NOMO-1 treated with dmso at 0.1 percent for 144 hours (cell line): ENCODE data around the gene GSG1L.

Source experiments
- DNase-seq: peaks from one replicate; lab custom pipeline; 2025; ENCODE audit not compliant: unreplicated experiment; lab: John Stamatoyannopoulos, UW

GSG1L gene

DNA sequence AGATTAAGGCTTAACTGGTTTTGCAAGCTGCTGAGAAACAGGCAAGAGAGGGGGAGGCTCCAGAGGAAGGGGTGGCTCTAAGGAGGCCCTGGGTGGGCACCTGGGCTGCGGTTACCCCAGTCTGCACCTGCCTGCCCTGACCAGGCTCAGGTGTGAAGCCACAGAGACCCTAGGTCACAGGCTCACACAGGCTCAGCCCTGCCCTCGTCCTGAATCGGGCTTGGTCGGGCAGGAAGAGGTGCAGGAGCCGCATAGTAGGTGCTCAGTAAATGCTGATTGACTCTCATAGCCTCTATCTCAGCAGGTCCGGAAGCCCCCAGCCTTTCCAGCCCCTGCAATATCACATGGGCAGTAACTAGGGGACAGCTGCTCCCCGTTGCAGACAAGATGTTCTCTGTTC lies 203.4 kb downstream of the GSG1L start:
- DNase-seq: no peak

GRCh38 chr16:27859020-27859419 lies 204.5 kb downstream of the GSG1L start:
- no peak for DNase-seq

DNA sequence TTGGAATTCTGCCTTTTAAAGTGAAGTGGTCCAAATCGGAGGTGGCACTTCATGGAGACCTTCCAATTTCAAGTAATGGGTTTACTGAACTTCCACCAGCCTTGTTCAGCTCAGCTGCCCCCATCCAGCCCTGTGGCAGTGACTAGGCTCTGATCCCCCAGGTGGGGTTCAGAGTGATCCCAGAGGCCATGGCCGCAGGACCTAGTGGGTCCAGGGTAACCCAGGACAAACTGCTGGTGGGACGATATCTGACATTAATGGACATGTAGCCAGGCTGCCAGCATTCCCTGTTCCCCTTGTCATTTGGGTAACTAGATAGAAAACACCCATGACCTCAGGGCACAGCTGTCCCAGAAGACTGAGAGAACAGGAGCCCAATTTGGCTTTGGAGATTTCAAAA lies 209.9 kb downstream of the GSG1L start:
- no peak for DNase-seq

GRCh38 chr16:27853101-27853500 lies 210.4 kb downstream of the GSG1L start:
- DNase-seq: no peak

DNA sequence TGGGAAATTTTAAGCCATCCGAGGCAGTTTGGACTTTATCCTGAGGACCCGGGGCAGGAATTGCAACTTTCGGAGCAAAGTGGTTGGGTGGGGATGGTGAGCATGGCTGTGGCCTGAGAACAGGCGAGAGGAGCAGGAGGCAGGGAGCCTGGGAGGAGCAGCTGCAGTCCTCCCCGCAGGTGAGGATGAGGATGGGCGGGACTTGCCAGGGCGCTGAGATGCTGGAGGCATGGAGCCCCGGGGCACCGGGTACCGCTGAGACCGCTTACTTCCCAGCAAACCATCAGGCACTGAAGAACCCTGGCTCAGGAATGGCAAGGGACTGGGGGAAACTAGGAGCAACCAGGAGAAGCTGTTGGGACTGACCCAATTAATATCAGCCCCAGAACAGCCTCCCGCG lies 210.8 kb downstream of the GSG1L start:
- DNase-seq: no peak

- DNase-seq: no peak
Observed at GRCh38 chr16:27852116-27852515, 211.4 kb downstream of the GSG1L start.

DNA sequence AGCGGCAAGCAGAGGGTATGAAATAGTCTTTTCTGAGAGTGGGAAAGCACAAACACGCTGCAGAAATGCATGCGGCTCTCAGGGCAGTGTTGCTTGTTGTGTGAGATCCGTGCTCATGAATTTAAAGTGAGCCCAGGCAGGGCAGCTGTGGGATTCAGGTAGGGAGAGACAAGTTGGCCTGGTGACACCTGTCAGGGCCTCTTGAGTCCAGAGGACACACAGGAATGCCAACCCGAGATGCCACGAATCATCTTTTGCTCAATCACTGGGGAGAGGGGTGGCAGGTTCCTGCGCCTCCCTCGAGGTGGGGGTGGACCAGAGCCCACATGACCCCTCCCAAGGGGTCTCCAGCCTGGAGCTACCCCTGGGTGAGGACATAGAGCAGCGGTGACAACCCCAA lies 211.9 kb downstream of the GSG1L start:
- no peak for DNase-seq

DNA sequence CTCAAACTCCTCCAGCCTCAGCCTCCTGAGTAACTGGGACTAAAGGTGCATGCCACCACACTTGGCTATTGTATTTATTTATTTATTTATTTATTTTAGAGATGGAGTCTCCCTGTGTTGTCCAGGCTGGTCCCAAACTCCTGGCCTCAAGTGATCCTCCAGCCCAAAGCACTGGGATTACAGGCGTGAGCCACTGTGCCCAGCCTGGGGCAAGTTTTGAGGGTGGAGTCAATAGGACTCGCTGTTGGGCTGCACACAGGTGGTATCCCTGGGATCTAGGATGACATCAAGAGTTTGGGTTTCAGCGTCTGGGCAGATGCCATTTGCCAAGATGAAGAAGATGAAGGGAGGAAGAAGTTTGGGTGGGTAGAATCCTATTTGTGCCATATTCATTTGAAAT lies 213.9 kb downstream of the GSG1L start:
- DNase-seq: no peak

GRCh38 chr16:27847030-27847550 lies 216.4 kb downstream of the GSG1L start:
- DNase-seq: no peak

DNA sequence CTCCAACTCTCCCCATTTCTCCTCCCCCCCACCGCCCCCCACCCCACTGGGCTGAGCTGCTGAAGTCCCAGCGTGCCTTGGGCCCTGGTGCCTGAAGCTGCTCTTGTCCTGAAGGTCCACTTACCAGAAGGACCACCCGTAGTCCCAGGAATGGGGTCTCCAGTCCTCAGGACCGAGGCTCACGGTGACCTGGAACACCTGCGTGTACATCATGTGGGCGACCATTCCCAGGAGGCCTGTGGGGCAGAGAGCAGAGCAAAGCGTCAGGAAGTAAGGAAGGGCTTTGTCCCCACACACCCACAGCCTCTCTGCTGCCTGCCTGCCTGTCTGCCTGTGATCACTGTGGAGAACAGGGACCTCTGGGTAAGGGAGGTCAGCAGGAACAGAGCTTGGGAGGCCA lies 218.7 kb downstream of the GSG1L start:
- no peak for DNase-seq

DNA sequence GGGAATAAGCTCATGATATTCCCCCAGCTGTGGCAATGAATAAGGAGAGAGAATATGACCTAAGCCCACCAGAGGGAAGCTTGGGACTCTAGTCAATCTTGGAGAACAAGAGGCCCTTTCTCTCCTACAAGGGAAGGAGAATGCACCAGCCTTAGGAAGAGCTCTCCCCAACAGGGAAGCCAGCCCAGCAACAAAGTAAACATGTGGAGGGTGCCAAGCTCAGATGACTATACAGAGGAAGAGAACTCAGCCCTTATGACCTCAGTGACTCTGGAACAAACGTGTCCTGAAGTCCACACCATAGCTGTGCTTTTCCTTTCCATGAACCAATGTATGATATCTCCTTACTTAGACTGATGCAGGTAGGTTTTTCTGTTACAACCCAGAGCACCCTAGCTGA lies 219.7 kb downstream of the GSG1L start:
- no peak for DNase-seq

DNA sequence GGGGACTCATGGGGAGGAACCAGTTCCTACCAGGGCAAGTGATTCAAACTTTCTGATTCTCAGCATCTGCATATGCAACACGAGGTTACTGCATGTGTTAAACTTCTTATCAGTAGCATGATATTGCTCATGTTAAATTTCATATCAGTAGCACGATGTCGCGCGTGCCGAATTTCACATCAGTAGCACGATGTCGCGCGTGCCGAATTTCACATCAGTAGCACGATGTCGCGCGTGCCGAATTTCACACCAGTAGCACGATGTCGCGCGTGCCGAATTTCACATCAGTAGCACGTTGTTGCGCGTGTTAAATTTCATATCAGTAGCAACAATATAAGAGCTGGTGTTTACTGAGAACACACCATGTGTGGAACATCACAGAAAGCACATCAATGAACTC lies 221.6 kb downstream of the GSG1L start:
- no peak for DNase-seq

DNA sequence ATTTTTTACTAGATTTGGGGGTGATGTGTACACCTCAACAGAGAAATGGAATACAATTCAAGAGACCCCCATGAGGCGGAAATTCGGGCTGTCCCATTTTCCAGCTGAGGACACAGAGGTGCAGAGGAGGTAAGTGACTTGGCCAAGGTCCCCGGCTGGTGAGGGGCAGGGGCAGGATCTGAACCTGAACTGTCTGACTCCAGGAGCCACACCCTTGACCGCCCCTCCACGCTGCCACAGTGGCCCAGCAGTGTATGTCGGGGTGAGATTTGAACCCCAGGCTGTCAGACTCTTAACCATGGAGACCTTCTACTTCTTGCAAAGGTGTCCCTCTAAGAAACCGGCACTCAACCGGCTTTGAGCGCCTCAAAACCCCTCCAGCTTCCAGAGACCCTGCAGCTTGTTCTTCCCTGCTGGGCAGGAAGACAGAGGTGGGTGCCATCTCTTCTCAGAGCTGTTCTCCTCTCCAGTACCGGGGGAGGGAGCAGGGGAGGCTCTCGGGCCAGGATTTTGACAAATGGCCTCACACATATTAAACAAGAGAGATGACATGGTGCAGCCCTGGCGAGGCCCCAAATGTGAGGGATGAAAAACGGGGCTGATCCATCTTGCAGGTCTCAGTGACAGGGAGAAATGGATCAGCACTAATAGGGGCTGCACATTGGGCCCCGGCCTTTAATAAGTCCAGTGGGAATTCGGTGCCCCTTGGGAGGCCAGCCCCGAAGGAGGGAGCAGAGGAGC lies 222.3 kb downstream of the GSG1L start:
- no peak for DNase-seq

DNA sequence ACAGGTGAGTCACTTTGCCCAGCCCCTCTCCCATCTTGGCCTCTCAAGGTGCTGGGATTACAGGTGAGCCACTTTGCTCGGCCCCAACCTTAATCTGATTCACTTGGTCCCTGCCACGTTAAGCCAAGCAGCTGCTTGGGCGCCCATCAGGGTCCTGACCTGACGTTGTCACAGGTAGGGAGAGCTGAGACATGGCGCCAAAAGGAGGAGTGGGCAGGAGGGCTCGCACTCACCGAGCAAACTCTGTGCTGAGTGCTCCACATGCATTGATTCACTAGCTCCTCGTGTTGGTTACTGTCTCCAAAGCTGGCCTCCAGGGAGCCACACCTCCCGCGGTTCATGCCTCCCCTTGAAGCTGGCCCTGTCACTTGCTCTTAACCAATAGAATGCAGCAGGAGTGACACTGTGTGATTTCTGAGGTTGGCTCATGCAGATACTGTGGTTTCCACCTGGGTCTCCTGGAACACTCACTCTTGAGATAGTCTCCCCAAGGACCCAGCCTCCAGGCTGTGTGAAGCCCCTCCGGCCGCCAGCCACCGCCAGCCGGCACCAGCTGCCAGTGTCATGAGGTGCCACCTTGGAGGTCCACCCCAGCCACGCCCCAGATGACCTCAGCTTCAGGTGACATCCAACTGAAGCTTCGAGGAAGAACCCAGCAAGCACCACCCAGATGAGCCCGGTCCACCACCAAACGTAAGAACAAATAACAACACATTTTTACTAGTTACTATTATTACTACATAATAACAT lies 223.0 kb downstream of the GSG1L start:
- DNase-seq: no peak

- no peak for DNase-seq
Observed at GRCh38 chr16:27839419-27839818, 224.1 kb downstream of the GSG1L start.

GRCh38 chr16:27838536-27839175 lies 224.9 kb downstream of the GSG1L start:
- DNase-seq: no peak

DNA sequence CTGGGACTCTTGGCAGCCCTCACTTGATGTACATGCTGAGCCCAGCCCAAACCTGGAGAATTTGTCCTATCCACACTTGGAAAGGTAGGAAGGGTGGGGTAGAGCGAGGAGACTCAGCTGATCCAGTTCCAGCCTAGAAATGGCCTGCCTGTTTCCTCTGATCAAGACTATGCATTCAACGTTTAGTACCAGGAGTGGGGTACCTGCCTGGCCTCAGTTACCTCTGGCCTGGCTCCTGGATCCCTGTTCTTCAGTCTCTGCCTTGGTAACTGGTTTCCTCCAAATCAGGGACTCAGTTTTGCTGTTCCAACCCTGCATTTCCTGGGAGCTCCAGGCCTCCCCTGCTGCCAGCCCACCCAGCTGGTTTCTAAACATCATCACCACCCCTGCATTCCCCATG lies 233.5 kb downstream of the GSG1L start:
- DNase-seq: no peak

DNA sequence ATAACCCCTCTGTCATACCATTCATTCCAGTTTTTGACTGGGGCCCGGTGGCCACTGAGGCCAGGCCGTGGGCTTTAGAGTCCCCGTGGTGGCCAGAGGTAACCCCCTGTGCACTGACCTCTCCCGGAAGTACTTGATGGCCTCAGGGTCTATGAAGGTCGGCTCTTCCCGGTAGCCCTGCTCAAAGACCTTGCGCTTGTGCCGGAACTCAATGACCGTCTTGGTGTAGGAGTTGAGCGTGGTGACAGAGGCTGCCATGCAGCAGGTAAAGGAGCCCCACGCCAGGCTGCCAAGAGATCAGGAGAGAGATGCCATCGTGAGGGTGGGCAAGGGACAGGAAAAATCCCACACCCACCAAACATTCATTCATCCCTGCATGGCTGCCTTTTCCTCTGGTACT lies 234.8 kb downstream of the GSG1L start:
- DNase-seq: no peak

- no peak for DNase-seq
Observed at GRCh38 chr16:27827765-27828164, 235.7 kb downstream of the GSG1L start.

- no peak for DNase-seq
Observed at GRCh38 chr16:27826893-27827289, 236.6 kb downstream of the GSG1L start.

DNA sequence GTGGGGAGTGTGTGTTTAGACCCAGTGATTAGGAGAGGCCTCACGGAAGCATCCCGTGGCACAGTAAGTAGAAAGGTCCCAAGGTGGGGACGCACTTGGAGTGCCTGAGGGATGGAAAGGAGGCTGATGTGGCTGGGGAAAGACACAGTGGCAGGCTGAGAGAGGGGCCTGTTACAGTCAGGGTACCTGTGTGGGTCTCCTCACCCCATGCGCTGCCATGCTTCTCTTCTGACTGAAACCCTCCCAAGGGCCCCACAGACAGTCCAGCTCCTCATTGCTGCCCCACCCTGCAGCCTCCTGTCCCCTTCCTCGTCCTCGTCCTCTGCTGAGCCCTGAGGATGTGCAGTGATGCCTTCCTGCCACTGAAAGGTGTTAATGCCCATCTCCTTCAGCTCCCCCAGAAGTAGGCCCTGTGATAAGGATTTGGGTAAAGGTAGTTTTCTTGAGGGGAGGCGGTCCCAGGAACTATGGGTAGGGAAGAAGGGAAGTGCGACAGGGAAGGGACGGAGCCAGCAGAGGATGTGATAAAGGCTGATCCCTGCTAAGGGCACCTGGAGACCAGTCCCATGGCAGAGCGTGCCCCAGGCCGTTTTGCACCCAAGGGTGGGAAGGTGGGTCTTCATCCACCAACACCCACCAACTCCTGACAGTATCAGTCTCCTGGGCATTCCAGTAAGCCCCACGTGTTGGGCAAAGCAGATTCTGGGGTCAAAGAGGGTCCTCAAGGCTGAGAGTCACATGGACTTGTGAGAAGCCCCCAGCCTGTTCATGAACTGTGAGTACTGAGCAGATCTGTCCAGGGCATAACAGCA lies 237.2 kb downstream of the GSG1L start:
- no peak for DNase-seq
